ENCODE measurements around the gene CCSER1.
"Not testable (repeated sequence)": the region's sequence is repeated elsewhere in the genome, so short reads cannot be mapped to it uniquely, and the experiment has no call there.

The CCSER1 gene

GRCh38 chr4:90456891-90457290 is 329.7 kb downstream of the CCSER1 start:
- DNase-seq = no peak

GRCh38 chr4:90457817-90458216 is 330.6 kb downstream of the CCSER1 start:
- no peak for DNase-seq

- DNase-seq = no peak
Measured at GRCh38 chr4:90458576-90458975, 331.4 kb downstream of the CCSER1 start.

DNA sequence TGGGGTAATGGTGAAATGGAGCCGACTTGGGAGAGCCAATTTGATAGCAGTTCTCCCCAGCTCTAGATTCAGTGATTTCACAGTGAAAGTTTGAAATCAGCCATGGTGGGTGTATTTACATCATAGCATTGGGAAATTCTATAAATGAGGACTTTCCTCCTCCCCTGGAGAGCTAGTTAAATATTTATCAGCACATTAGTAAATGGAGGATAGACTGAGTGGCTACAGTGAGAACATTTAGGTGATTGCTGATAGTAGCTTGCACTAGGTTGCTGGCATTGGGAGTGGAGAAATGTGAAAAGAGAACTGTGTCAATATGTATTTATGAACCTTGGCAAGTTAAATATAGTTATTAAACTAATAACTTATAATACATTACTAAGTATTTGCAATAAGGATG is 347.3 kb downstream of the CCSER1 start:
- DNase-seq = no peak

- no peak for DNase-seq
Measured at GRCh38 chr4:90476019-90476418, 348.8 kb downstream of the CCSER1 start.

DNA sequence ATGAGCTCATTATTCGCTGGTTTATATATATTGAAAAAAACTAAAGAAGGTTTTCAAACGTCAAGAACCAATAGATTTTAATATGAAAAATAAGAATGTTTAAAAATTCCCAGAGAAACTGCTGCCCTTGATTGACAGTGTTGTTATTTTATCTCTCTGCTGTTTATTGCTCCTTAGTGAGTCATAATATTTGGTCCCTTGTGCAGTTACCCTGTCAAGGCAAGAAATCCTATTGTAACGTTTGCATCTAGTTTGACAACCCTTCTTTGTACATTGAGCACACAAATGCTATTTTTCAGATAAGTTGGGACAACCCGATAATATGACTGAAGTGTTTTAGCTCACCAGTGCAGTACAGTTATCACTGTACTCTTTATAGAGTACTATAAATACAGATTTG is 349.4 kb downstream of the CCSER1 start:
- no peak for DNase-seq

- DNase-seq = not testable (repeated sequence)
Measured at GRCh38 chr4:90484894-90485293, 357.7 kb downstream of the CCSER1 start.

DNA sequence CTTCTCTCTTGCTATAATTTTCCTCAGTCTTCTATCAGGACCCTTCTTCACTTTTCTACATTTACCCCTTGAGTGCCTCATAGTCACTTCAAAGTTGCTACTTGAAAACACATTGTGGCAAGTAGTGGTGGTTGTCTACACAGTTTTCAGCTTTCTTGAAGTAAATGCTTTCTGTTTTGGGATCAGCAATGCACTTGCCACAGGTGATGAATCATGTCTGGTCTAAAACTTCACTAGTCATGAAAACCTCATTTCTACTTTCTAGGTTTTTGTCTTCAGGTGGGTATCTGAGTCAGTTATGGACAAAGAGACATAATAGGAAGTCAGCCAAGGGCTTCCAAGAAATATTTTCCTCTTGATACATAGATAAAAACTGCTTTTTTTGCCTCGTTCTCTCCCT is 359.2 kb downstream of the CCSER1 start:
- no peak for DNase-seq

- DNase-seq = no peak
Measured at GRCh38 chr4:90495211-90495610, 368.0 kb downstream of the CCSER1 start.

- DNase-seq = no peak
Measured at GRCh38 chr4:90495936-90496335, 368.7 kb downstream of the CCSER1 start.

DNA sequence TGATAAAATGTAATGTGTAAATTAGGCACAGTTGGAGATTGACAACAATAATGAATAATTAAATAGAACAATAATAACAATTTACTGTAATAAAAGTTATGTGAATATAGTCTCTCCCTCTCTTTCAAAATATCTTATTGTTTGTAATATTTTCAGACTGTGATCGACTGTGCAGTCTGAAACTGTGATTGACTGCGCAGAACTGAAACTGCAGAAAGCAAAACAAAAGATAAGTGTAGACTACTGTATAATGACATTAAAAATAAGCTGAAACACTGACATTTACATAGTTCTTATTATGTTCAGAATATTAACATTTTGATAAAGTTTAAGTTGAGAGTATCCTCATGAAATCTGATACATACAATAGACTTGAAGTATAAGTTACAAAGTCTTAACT is 371.0 kb downstream of the CCSER1 start:
- no peak for DNase-seq

DNA sequence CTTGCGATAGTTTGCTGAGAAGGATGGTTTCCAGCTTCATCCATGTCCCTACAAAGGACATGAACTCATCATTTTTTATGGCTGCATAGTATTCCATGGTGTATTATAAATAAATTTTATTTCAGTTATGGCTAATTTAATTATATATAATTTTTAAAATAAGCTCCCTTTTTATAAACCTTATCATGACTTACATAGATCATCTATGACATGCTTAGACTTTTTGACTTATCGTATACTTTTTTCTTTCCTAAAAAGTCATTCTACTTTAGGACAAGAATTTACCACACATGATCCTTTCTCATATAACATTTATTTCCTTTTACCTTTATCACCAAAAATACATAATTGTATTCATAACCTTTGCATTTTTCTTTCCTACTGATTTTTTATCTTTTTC is 376.5 kb downstream of the CCSER1 start:
- no peak for DNase-seq

DNA sequence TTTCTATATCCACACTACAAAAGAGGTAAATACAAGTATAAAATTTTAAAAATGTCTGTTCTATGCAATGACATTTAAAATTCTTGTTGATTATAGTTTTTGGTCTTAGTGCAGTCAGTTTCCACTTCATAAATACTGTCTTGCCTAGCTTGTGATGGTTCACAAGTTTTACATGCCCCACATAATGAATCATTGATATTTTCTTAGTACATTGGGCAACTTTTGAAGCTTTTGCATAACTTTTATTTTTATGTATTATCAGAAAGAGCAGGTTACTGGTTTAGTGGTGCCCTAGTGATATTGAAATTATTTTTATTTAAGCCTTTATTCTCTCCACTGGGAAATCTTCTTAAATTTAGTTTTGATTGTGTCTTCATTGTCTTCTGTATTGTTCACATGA is 388.0 kb downstream of the CCSER1 start:
- no peak for DNase-seq

- no peak for DNase-seq
Measured at GRCh38 chr4:90528551-90528950, 401.4 kb downstream of the CCSER1 start.

GRCh38 chr4:90536408-90536807 is 409.2 kb downstream of the CCSER1 start:
- DNase-seq = no peak

DNA sequence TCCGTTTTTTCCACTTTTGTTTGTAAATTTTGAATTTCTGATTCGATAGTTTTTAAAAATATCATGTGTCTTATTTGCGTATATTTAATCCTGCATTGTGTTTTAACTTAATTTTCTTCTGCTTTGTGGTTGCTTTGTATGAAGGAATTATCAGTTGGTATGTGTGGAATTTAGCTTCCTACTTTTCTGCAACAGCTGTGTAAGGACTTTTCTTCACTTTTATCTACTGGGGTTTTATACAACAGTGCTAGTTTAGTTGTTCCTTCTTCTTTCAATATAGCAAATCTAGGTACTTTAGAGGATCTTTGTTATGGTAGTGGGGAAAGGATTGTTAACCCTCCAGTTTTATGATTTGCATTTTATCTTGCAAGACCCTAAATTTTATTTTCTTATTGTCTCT is 410.3 kb downstream of the CCSER1 start:
- no peak for DNase-seq

- no peak for DNase-seq
Measured at GRCh38 chr4:90540536-90540935, 413.3 kb downstream of the CCSER1 start.

DNA sequence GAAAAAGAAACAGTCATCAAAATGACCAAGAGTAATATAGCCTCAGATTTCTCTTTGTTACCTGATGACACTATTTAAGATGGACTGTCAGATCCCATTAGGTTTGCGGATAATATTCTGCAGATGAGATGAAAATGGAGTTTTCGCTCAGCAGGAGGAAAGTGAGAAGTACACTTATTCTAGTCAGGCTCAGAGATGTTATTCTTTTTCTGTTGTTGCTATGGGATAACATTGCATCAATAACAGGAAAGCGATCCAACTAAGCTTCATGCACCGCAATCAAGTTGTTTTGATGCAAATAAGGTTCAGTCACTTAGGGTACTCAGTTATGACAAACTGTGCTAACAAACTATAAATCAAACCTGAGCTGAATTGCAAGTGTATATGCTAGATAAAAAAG is 415.0 kb downstream of the CCSER1 start:
- DNase-seq = no peak

DNA sequence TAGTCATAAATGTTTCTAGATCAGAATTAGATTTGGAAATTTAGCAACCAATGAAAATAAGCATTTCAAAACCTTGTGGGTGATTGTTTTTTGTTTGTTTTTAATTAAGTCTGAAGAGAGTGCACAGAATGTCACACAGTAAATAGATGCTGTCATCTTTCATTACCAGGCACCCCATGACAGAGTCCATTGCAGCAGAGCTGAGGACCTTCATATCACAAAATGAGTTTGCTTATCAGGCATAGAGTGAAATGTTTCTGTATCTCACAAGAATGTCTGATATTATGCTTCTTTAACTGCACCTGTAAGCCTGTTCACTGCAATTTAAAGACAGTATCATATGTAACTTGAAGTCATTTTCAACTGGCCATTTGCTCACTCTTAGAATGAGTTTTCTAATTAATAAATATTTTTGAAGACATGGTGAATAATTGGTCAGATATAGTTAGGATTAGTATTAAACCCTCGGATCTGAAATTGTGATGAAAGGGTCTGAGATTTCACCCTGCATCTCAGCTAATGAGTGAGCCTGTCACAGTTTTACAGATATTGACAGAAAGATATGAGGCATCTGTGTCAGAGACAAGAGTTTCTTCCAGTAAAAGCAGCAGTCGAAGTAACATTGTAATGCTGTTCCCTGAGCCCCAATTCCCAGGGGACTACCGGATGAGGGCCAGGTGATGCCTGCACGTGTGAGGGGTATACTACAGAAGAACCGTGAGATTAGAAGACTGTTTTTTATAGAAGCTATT is 416.4 kb downstream of the CCSER1 start:
- DNase-seq = no peak

DNA sequence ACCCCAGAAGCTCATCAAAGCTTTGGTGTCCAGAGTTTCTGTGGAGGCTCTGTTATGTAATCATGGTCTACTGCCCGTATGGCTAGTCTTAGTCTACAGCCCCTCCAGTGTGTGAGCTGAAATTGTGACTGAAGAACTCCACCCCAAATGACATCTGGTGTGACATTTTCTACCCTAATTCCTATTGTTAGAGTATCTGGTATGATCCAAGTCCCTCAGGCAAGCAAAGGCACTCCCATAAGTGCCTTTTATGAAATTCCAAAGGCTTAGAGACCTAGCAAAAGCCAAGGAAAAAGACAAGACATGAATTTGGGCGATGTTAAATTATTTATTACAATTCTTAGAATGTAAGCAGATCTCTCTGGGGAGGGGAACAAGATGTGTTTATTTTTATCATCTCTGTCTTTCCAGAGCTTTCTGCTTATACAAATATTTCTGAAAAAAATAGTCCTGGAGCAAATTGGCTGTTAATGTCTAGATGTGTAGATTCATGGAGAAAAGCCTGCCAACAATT is 417.4 kb downstream of the CCSER1 start:
- no peak for DNase-seq

DNA sequence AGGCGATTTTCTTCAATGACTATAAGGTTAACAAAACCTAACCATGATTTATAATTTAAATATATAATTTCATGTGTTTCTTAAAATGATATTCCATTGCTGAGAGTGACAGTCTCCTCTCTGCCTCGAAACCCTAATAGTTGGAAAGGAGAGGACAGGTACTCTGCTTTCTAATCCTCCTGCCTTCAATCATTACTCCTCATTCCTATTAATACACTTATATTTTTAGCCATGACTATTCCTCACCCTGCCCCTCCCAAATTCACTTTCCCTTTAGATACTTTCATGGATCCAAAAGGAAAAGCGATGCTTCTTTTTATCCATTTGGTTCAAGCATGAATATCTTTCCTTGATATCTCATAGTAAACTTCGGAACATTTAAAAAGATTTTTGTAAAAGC is 418.2 kb downstream of the CCSER1 start:
- DNase-seq = no peak

DNA sequence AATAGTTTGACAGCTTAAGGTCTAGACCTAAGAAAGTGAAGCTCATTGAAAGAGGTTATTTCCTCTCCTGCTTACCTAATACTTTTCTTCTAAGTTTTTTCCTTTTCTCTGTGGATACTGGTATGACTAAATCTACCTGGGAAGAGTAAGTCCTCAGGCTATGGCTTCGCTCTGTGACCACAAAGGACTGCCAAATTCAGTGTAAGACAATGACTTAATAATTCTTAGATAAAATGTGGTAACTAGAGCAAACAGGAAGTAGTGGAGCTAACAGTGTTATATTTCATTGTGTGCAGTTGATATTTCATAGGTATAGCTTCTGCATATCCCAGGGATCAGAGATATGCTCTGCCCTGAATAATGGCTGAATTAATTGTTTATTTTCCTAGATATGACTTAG is 418.9 kb downstream of the CCSER1 start:
- DNase-seq = no peak

- DNase-seq = no peak
Measured at GRCh38 chr4:90570615-90571014, 443.4 kb downstream of the CCSER1 start.

GRCh38 chr4:90572996-90573395 is 445.8 kb downstream of the CCSER1 start:
- no peak for DNase-seq

GRCh38 chr4:90575371-90575770 is 448.2 kb downstream of the CCSER1 start:
- DNase-seq = no peak

Data from midbrain (tissue), 1 donor.